Measurements from ENCODE around the gene RASSF4. TPM values are rescaled to one million over a fixed set of nuclear protein-coding genes. Genes with fewer than 3 reads are reported as not detected.

RASSF4 gene
- total and polyA plus RNA-seq, 12 donors = 41.2 to 120 (median 79.9) TPM

DNA sequence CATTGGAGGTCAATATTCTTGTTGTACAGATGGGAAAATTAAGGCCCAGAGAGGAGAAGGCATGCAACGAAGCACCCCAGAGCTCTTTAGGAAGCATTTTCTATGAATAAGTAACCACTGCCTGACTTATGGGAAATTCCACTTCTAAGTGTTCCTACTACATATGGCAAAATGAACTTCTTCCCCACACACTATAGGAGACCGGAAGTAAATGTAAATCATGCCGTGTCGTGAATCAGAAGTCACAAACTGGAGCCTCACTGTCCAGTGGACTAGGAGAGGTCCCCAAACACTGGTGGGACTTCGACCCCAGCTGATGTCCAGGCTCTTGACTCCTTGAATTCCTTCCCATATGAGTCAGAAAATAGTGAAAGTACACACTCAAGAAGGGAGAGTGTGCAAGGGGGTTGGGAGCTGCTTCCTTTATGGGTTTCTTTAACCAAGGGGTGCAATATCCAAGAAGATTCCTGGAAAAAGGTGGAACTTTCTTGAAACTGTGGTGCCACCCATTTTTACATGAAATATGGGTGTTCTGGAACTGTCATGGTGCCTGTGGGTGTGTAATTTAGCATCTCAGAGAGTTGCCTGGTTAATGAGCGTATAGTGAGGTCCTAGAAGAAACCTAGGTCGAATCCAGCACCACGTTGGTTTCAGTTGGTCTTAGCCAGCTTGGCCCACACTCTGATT lies 6.7 kb downstream of the RASSF4 start:
- DNase-seq (peak in 1 of 2 donors; percentile 1), ATAC-seq (no peak)
- Histone ChIP-seq H3K27ac (peak overlapping the region in 9 of 10 donors; percentile 86 to 98 (median 92)), H3K4me3 (no peak overlapping the region), H3K9me3 (no peaks in the 10 kb centered on the region), H3K4me1 (peaks cover 46 to 95% (median 90%) of the 10 kb centered on the region in 9 donors), H3K36me3 (peaks cover 0 to 24% (median 7%) of the 10 kb centered on the region in 9 donors), H3K27me3 (no peaks in the 10 kb centered on the region)
- TF ChIP-seq, protein P1, sequence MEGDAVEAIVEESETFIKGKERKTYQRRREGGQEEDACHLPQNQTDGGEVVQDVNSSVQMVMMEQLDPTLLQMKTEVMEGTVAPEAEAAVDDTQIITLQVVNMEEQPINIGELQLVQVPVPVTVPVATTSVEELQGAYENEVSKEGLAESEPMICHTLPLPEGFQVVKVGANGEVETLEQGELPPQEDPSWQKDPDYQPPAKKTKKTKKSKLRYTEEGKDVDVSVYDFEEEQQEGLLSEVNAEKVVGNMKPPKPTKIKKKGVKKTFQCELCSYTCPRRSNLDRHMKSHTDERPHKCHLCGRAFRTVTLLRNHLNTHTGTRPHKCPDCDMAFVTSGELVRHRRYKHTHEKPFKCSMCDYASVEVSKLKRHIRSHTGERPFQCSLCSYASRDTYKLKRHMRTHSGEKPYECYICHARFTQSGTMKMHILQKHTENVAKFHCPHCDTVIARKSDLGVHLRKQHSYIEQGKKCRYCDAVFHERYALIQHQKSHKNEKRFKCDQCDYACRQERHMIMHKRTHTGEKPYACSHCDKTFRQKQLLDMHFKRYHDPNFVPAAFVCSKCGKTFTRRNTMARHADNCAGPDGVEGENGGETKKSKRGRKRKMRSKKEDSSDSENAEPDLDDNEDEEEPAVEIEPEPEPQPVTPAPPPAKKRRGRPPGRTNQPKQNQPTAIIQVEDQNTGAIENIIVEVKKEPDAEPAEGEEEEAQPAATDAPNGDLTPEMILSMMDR (IDR thresholded peaks at IDR 0.05) = no peak
- WGBS, 2 donors = 67 to 70% methylated on average over 8 of the region's 8 CpGs
- intact Hi-C loops (cut with DNase I) = no loop called here

DNA sequence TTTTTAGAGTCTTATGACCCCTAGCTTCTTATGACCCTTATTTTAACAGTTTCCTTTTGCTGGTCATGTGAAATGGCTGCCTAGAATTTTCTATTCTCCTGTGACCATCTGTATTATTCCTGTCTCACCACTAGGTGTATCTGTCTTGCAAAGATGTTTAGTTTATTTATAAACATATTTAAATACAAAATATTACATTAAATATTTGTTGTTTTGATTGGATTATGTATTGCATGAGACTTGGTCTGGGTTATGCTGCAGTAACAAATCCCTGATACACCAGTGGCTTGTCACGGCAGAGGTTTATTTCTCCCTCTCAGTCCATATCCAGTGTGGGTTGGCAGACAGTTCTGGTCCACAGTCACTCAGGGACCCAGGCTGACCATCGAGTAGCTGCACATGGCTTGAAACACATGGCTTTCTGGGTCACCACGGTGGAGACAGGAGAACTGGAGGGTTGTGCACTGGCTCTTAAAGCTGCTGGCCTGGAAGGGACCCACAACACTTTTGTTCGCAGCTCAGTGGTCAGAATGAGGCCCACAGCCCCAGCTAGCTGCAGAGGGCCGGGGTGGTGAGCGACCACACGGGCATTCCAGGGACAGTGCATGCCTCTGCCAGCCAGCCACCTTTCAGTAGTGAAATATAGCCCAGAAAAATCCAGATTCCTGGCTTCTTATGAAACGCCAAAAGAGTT lies 7.4 kb downstream of the RASSF4 start:
- Histone ChIP-seq H3K36me3 (peaks cover 0 to 31% (median 14%) of the 10 kb centered on the region in 9 donors), H3K4me3 (no peak overlapping the region), H3K27ac (peak overlapping the region in 9 of 10 donors; percentile 24 to 98 (median 92)), H3K9me3 (no peaks in the 10 kb centered on the region), H3K4me1 (peaks cover 46 to 88% (median 83%) of the 10 kb centered on the region in 9 donors), H3K27me3 (no peaks in the 10 kb centered on the region)
- intact Hi-C loops (cut with DNase I) = no loop called here
- TF ChIP-seq, protein P1 (IDR thresholded peaks at IDR 0.05) = peak in 5 of 9 donors; percentile 23 to 34 (median 26)
- 62% methylated on average over 8 of the region's 8 CpGs for WGBS, 2 donors
- ATAC-seq = no peak
- DNase-seq = no peak

DNA sequence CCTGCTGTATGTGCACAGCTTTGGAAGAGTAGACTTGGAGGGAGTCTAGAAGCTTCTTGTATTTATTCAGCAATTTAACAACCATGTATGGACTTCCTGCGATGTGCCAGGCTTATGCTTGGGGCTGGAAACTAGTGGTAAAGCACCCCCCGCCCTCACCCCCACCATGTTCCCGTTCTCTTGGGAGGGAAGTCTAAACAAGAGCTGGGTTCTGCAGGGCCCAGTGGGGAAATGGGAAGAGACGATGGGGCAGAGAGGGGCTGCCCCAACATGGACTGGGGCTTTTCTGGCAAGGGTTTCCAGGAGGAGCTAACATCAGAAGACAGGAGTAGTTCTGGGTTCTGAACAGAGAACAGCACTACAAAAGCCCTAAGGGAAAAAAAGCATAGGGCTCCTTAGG lies 8.0 kb downstream of the RASSF4 start:
- Histone ChIP-seq H3K4me3 (peak overlapping the region in 2 of 10 donors; percentile 3 to 13), H3K27ac (peak overlapping the region in 9 of 10 donors; percentile 24 to 98 (median 92)), H3K27me3 (no peaks in the 10 kb centered on the region), H3K36me3 (peaks cover 0 to 38% (median 17%) of the 10 kb centered on the region in 9 donors), H3K9me3 (no peaks in the 10 kb centered on the region), H3K4me1 (peaks cover 47 to 88% (median 77%) of the 10 kb centered on the region in 9 donors)
- 72 to 79% methylated on average over 4 of the region's 4 CpGs for WGBS, 2 donors
- ATAC-seq (no peak), DNase-seq (no peak)
- TF ChIP-seq, protein P1 (IDR thresholded peaks at IDR 0.05) = no peak
- intact Hi-C loops (cut with DNase I) = no loop called here

DNA sequence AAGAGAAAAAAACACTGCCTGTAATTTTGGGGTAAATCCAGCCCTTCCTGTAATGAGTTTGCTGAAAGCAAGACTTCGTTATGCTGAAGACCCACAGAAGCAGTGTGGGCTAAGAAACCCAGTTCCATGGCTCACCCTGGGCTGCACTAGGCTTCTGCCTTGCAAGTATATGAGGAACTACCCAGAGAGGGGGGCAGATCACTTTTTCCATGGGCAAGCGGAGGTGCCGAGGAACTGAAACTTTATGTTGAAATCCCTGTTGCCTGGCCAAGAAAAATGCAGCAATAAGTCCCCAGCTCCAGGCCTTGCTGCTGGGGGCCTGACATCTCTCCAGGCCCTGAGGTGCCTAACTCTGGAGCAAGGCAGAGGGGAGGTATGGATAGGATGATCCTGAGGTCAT lies 8.5 kb downstream of the RASSF4 start:
- Histone ChIP-seq H3K4me3 (peak overlapping the region in 3 of 10 donors; percentile 1 to 13 (median 3)), H3K9me3 (no peaks in the 10 kb centered on the region), H3K27me3 (no peaks in the 10 kb centered on the region), H3K4me1 (peaks cover 47 to 88% (median 77%) of the 10 kb centered on the region in 9 donors), H3K27ac (peak overlapping the region in 9 of 10 donors; percentile 24 to 98 (median 92)), H3K36me3 (peaks cover 0 to 43% (median 17%) of the 10 kb centered on the region in 9 donors)
- ATAC-seq (peak in 6 of 8 donors; percentile 11 to 44 (median 24)), DNase-seq (no peak)
- intact Hi-C loops (cut with DNase I) = no loop called here
- TF ChIP-seq, protein P1 (IDR thresholded peaks at IDR 0.05) = no peak
- WGBS, 2 donors = 23 to 34% methylated on average over 3 of the region's 3 CpGs

Measured in heart right ventricle (tissue), 16 donors.